OCI-LY1 (cell line): ENCODE results near the gene LCT.

Experiments used
- H2AFZ ChIP-seq: fragments of 200-600 bp; sonication (generic), shearing (Covaris generic); 2 replicates; pipeline ENCODE4 v1.6.0; 2014; ENCODE audit warnings: antibody characterized with exemption, mild to moderate bottlenecking, low read length
- H3F3A ChIP-seq: fragments of 200-600 bp; sonication (generic), shearing (Covaris generic); 2 replicates; pipeline ENCODE4 v1.6.0; 2014; ENCODE audit warnings: mild to moderate bottlenecking, antibody characterized with exemption, low read length, moderate library complexity; ENCODE audit not compliant: insufficient read depth
- H3K27ac ChIP-seq: fragments of 200-600 bp; sonication (generic); 2 replicates; pipeline ENCODE4 v1.5.1; 2014; ENCODE audit warnings: low read length, mixed run types, mild to moderate bottlenecking, low read depth; ENCODE audit not compliant: poor library complexity, severe bottlenecking
- H3K27me3 ChIP-seq: fragments of 200-600 bp; sonication (generic); 2 replicates; pipeline ENCODE4 v1.6.0; 2014; ENCODE audit warnings: antibody characterized with exemption, mild to moderate bottlenecking, low read length, moderate library complexity; ENCODE audit not compliant: insufficient read depth
- H3K36me3 ChIP-seq: fragments of 200-600 bp; sonication (generic); 2 replicates; pipeline ENCODE4 v1.6.1; 2014; ENCODE audit warnings: mild to moderate bottlenecking, antibody characterized with exemption, low read length, moderate library complexity, mixed read lengths; ENCODE audit not compliant: insufficient read depth
- H3K4me1 ChIP-seq: fragments of 200-600 bp; sonication (generic); 2 replicates; pipeline ENCODE4 v1.5.1; 2014; ENCODE audit warnings: mild to moderate bottlenecking, low read length, moderate library complexity; ENCODE audit not compliant: insufficient read depth, severe bottlenecking
- H3K4me2 ChIP-seq: fragments of 200-600 bp; sonication (generic), shearing (Covaris generic); 2 replicates; pipeline ENCODE4 v1.6.1; 2014; ENCODE audit warnings: low read length
- H3K4me3 ChIP-seq: fragments of 200-600 bp; sonication (generic); 2 replicates; pipeline ENCODE4 v1.5.1; 2014; ENCODE audit warnings: low read length, low read depth, mild to moderate bottlenecking, mixed read lengths; ENCODE audit not compliant: poor library complexity, severe bottlenecking
- H3K79me2 ChIP-seq: fragments of 200-600 bp; shearing (Covaris generic); 2 replicates; pipeline ENCODE4 v1.6.1; 2016; ENCODE audit warnings: mixed run types, low read length, mixed read lengths; ENCODE audit not compliant: insufficient read depth
- H3K9ac ChIP-seq: fragments of 200-600 bp; sonication (generic), shearing (Covaris generic); 2 replicates; pipeline ENCODE4 v1.6.1; 2014; ENCODE audit warnings: mild to moderate bottlenecking, low read length, mixed read lengths
- H3K9me2 ChIP-seq: fragments of 200-600 bp; sonication (generic), shearing (Covaris generic); 2 replicates; pipeline ENCODE4 v1.6.1; 2014; ENCODE audit warnings: low read depth, mild to moderate bottlenecking, low read length, mixed read lengths
- H3K9me3 ChIP-seq: fragments of 200-600 bp; shearing (Covaris generic); 2 replicates; pipeline ENCODE4 v1.6.1; 2014; ENCODE audit warnings: low read length, mixed read lengths
- H4K20me1 ChIP-seq: fragments of 200-600 bp; sonication (generic), shearing (Covaris generic); 2 replicates; pipeline ENCODE4 v1.6.0; 2016; ENCODE audit warnings: mild to moderate bottlenecking, low read length; ENCODE audit not compliant: insufficient read depth
- CTCF ChIP-seq: fragments of 200-600 bp; sonication (generic), shearing (Covaris generic); IDR thresholded peaks from 2 replicates; pipeline ENCODE4 v1.5.1; 2017; ENCODE audit warnings: mild to moderate bottlenecking, antibody characterized with exemption, low read length, moderate library complexity, mixed read lengths
- EZH2 ChIP-seq: fragments of 200-600 bp; sonication (generic), shearing (Covaris generic); IDR thresholded peaks from 2 replicates; pipeline ENCODE4 v1.8.0; 2017; ENCODE audit warnings: borderline replicate concordance, mixed run types, mild to moderate bottlenecking, antibody characterized with exemption, low read length, moderate library complexity, mixed read lengths

Gene LCT

GRCh38 chr2:135831180-135831812 is 5.7 kb downstream of the LCT start:
- H4K20me1 ChIP-seq = no peaks in the 10 kb centered on the region
- H3K9me2 ChIP-seq = no peaks in the 10 kb centered on the region
- no peak overlapping the region for H3K4me3 ChIP-seq
- no peaks in the 10 kb centered on the region for H3K79me2 ChIP-seq
- no peak overlapping the region for H3K4me2 ChIP-seq
- no peaks in the 10 kb centered on the region for H3K4me1 ChIP-seq
- H3K36me3 ChIP-seq = no peaks in the 10 kb centered on the region; the same call in 1 of the 2 replicates
- no peaks in the 10 kb centered on the region for H3F3A ChIP-seq
- no peak overlapping the region for H2AFZ ChIP-seq
- H3K9ac ChIP-seq = no peak overlapping the region
- no peak for TF ChIP-seq EZH2
- no peak for TF ChIP-seq CTCF
- no peaks in the 10 kb centered on the region for H3K9me3 ChIP-seq
- no peaks in the 10 kb centered on the region for H3K27me3 ChIP-seq
- no peak overlapping the region for H3K27ac ChIP-seq

- no peaks in the 10 kb centered on the region for H3K9me3 ChIP-seq
- no peak for TF ChIP-seq CTCF
- no peak for TF ChIP-seq EZH2
- no peaks in the 10 kb centered on the region for H3K4me1 ChIP-seq
Measured at GRCh38 chr2:135829378-135830135, 7.4 kb downstream of the LCT start.

GRCh38 chr2:135826544-135826943 is 10.4 kb downstream of the LCT start:
- H3K4me2 ChIP-seq = no peak overlapping the region
- no peak overlapping the region for H3K4me3 ChIP-seq
- peaks cover 13% of the 10 kb centered on the region for H3K36me3 ChIP-seq
- H3K27me3 ChIP-seq = no peaks in the 10 kb centered on the region
- TF ChIP-seq EZH2 (no peak), CTCF (no peak)
- H3F3A ChIP-seq = no peaks in the 10 kb centered on the region
- H2AFZ ChIP-seq = no peak overlapping the region
- no peak overlapping the region for H3K27ac ChIP-seq
- H3K9me2 ChIP-seq = no peaks in the 10 kb centered on the region
- H3K4me1 ChIP-seq = no peaks in the 10 kb centered on the region
- H3K79me2 ChIP-seq = no peaks in the 10 kb centered on the region
- no peaks in the 10 kb centered on the region for H3K9me3 ChIP-seq
- H3K9ac ChIP-seq = no peak overlapping the region
- H4K20me1 ChIP-seq = no peaks in the 10 kb centered on the region

More at GRCh38 chr2:135829378-135830135, 7.4 kb downstream of the LCT start:
- no peak overlapping the region for H3K4me2 ChIP-seq
- no peak overlapping the region for H3K27ac ChIP-seq
- H3K36me3 ChIP-seq = no peaks in the 10 kb centered on the region; the same call in 1 of the 2 replicates
- H3K27me3 ChIP-seq = no peaks in the 10 kb centered on the region
- no peaks in the 10 kb centered on the region for H3F3A ChIP-seq
- H2AFZ ChIP-seq = no peak overlapping the region
- no peak overlapping the region for H3K4me3 ChIP-seq
- H4K20me1 ChIP-seq = no peaks in the 10 kb centered on the region
- no peaks in the 10 kb centered on the region for H3K79me2 ChIP-seq
- no peak overlapping the region for H3K9ac ChIP-seq
- H3K9me2 ChIP-seq = no peaks in the 10 kb centered on the region
